GM19438 (cell line): Measurements from ENCODE around the gene HIPK4.
"Not testable (repeated sequence)": the region's sequence is repeated elsewhere in the genome, so short reads cannot be mapped to it uniquely, and the experiment has no call there.

ENCODE experiments used
- ATAC-seq: cut with Tn5 transposase; IDR thresholded peaks from one replicate; pipeline ENCODE4 v1.9.1; 2021; ENCODE audit warnings: low read depth; ENCODE audit not compliant: unreplicated experiment

The HIPK4 gene

DNA sequence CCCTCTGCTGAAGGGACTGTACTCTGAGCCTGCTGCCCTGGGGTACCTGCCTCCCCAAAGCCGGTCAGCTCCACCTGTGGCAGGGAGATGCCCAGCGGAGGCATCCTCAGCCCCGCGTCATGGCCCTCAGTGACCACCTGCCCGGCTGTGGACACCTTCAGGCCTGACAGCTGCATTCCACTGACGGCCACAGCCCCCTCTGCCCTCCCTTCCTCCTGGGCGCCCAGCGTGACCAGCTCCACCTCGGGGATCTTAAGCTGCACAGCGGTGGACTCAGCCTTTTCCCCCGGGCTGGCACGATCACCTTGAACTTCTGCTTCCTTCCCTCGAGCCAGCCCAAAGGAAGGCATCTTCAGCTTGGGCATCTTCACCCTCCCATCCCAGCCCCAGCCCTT is 4.8 kb upstream of the HIPK4 start:
- ATAC-seq = no peak

DNA sequence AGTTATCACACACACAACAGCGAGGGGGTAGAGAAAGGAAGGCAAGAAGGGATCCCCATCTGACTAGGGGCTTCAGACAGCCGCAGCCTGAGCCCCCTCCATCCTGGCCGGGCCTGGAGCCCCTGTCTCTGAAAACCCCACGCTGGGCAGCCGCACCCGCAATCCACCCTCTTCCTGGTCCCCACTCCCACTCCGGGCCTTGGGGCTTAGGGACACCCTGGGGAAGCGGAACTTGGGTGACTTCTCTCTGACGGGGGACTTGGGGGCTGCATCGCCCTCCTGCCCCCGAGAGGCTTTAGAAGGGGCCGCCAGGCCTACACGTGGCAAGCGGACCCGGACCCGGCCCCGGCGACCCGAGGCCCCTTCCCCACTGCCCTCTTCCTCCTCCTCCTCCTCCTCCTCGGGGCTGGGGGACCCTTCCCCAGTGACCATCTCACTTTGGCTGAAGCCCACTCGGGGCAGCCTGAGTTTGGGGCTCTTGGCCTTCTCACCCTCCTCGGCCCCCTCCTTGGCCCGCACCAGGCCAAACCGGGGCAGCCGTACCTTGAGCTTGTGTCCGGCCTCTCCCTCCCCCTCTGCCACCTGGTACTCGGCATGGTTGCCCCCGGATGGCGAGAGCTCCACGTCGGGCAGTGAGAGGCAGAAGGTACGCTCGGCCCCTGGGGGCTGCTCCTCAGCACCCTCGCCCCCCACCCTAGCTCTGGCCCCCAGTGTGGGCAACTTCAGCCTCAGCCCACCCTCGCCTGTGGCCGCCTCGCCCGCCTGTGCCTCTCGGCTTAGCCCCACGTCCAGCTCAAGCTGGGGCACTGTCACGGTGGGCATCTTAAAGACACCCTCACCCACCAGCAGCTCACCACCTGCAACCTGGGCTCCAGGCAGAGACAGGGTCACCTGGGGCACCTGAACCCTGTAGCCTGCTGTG is 4.2 kb upstream of the HIPK4 start:
- ATAC-seq = no peak

DNA sequence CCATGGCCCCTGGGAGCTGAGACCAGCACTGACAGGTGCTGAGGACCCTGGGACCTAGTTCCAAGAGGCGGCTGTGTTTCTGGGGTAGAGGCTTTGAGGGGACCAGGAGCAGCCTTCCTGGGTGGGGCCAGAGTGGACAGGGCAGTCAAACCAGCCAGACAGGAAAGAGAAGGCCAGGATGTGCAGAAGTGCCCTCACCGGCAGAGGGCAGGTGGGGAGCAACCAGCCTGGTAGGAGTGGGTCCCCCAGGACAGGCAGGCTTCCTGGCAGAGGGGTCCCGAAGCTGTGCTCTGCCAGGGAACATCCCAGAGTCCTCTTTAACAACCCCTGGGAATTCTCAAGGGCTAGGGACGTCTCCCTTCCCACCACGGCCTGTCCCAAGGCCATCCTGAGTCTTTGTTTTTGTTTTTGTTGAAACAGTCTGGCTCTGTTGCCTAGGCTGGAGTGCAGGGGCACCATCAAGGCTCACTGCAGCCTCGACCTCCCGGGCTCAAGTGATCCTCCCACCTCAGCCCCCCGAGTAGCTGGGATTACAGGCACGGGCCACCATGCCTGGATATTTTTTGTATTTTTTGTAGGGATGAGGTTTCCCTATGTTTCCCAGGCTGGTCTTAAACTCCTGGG is 3.0 kb upstream of the HIPK4 start:
- no peak for ATAC-seq

DNA sequence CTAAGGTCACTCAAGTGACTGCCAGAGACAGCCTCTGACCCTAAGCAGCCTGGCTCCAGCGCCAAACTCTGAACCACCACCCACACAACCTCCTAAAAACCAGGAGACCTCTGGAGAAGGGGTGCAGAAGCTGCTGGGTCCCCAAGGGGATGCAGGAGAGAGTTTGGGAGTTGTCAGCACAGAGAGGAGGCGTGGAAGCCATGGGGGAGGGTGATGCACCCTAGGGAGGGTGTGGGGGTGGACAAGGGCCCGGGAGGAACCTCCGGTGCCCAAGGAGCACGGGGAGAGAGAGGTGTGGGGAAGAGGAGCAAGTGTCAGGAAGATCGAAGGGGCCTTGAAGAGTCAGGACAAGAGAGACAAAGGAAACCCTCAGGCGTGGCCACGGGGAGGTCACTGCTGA is 2.1 kb upstream of the HIPK4 start:
- ATAC-seq = no peak

DNA sequence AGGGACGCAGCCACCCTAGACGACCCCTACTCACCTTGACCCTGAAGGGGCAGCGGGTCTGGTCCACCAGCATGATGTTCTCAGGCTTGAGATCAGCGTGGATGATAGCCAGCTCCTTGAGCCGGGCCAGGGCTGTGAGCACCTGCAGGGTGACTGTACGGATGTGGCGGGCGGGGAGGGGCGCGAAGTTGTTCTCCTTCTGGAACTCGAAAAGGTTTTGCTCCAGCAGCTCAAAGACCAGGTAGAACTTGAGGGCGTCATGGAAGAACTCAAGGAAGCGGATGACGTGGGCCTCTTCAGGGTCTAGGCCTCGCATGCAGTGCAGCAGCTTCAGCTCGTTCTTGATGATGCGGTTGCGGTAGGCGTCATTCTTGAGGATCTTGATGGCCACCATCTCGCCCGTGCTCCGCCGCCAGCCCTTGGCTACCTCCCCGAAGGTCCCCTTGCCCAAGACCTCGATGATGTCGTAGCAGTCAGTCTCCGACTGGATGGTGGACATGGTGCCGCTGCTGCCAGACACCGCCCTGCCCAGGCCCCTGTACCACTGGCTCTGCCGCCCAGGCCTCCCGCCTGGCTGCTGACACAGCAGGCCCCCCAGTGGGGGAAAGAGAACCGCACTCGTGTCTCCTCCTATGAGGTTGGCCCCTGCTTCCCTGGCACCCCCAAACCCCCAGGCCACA is 437 bp downstream of the HIPK4 start:
- no peak for ATAC-seq

DNA sequence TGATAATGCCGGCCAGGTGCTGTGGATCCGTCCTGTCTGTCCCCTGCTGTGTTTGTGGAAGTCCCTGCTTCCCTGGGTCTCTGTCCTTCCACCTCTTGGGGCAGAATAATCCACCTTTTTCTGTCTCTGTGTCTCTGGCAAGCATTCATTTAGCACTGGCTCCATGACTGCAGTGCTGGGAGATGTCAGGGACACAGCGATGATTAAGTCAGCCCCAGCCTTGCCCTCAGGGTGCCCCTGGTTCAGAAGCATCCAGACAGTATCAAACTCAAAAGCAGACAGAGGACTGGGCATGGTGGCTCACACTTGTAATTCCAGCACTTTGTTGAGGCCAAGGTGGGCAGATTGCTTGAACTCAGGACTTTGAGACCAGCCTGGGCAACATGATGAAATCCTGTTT is 1.5 kb downstream of the HIPK4 start:
- no peak for ATAC-seq

DNA sequence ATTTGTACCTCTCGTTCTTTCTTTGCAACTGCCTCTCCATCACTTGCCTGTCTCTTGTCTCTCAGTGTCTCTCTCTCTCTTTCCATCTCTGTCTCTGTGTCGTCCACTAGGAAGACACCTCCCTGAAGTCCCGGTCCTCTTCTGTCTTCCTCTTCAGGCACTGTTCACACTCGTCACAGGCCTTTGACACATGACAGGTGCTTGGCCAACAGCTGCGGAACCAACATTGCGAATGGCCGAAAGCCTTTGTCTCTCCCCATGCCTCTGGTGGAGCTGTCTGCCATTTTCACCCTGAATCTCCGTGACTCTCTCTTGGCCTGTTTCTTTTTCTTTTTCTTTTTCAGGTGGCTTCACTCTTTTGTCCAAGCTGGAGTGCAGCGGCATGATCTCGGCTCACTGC is 2.8 kb downstream of the HIPK4 start:
- no peak for ATAC-seq

DNA sequence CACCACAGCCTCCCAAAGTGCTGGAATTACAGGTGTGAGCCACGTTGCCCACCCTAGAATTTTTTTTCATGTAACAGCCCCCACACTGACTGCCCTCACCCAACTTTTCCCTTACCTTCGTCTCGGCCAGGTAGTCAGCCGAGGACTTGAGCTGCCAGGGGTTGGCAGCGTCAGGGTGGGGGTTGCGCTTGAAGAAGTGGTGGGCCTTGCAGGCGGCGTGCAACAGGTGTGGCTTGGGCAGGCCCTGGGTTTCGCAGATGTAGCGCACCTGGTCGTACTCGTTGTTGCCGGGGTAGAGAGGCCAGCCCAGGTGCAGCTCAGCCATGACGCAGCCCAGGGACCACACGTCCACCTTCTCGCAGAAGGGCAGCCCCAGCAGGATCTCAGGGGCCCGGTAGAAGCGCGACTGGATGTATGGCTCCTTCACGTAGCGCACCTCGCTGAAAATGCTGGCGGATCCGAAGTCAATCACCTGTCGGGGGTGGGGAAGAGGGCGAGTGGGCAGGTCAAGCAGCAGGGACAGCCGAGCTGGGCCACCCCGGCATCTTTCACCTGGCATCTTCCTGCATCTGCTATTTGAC is 6.2 kb downstream of the HIPK4 start:
- ATAC-seq = no peak

DNA sequence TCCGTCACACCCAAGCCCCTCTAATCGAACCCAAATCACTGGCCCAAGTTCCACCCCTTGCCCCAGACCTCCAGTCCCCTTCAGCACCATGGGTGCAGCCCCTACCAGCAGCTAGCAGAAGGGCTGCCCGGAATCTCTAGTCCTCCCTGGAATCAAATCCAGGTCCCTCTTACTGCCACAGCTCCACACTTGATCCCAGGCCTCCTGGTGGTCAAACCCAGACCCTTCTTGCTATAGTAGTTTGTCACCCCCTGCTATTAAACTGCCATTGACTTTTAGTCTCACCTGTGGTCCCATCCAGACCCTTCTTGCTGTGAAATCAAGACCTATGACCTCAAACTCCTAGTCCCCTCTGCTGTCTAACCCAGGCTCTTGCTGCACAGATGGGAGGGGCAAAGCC is 8.7 kb downstream of the HIPK4 start:
- ATAC-seq = no peak

DNA sequence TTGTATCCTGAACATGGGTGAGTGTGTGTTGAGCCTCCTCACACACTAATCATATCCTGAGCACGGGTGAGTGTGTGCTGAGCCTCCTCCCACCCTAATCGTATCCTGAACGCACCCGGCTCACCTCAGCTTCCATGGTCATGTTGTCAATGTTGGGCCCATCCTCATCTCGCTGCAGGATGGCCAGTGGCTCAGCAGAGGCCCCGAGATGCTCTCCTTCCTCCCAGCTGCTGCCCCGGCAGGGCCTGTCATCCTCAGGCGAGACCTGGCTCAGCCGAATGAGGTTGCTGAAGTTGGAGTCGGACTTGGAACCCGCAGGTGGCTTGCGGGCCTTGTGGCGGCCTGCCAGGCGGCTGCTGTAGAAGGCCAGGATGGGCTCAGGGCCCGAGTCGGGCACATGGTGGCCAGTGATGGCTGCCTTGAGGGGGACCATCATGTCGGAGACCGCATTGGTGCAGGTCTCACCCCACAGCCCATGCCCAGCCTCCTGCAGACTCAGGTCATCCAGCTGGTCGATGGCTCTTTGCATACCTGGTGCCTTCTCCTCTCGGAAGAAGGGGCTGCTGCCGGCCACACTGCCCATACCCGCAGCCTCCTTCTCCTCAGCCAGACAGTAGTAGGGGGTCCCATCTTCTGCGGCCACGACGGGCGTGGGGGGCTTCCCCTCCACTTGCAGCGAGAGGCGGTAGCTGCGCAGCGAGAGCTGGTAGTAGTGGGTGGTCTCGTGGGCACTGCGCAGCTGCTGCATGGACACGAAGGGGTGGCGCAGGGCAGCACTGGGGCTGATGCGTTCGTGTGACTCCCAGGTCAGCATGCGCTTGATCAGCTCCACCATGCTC is 9.6 kb downstream of the HIPK4 start:
- ATAC-seq = no peak

DNA sequence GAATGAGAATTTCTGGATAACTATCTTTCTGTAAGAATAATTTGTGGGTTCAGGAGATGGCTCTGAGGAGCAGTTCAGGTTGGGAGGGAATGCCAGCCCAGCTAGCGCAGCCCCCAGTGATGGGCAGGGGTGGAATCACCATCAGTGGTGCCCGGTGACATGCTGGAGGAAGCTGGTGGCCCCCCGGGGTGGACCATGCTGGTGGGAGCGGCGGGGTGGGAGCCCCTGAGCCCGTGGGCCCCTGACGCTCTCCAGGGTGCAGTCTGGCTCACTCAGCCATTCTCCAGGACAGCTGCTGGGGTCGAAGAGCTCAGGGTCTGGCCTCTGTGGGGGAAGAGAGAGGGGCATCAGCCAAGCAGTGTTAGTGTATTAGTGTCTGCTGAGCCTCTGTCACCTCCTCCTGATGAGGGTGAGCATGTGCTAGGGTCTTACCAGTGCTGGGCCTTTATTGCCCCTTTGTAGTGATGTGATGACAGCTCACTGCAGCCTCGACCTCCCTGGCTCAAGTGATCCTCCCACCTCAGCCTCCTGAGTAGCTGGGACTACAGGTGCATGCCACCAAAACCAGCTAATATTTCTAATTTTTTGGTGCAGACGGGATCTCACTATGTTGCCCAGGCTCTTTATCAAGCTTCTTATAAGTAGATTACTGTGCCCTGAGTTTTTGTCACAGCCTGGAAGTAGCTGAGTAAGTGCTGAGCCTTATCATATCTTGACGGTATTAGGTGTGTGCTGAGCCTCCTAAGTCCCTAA is 10.4 kb downstream of the HIPK4 start:
- no peak for ATAC-seq

DNA sequence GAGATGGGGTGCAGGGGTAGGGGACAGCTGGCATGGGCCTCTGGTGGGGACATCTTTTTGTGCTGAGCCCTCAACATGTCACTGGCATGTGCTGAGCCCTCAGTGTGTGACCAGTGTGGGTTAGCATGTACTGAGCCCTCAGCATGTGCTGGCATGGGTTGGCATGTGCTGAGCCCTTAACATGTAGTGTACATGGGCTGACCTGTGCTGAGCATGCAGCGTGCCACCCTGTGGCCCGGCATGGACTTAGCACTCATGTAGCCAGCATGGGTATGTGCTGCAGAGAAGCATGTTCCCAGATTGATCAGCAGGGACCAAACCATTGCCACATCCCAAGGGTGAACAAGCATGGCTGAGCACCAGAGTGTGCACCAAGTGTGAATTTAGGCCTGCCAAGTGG is 11.5 kb downstream of the HIPK4 start:
- ATAC-seq = no peak

DNA sequence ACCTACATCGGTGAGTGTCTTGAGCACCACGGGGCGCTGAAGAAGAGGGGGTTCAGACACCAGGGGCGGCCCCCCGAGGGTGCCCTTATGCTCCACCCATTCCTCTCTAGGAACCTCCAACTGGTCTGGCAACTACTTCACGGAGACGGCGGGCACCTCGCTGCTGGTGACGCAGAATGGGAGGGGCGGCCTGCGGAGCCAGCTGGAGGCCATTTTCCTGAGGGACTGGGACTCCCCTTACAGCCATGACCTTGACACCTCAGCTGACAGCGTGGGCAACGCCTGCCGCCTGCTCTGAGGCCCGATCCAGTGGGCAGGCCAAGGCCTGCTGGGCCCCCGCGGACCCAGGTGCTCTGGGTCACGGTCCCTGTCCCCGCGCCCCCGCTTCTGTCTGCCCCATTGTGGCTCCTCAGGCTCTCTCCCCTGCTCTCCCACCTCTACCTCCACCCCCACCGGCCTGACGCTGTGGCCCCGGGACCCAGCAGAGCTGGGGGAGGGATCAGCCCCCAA is 12.1 kb downstream of the HIPK4 start:
- no peak for ATAC-seq

DNA sequence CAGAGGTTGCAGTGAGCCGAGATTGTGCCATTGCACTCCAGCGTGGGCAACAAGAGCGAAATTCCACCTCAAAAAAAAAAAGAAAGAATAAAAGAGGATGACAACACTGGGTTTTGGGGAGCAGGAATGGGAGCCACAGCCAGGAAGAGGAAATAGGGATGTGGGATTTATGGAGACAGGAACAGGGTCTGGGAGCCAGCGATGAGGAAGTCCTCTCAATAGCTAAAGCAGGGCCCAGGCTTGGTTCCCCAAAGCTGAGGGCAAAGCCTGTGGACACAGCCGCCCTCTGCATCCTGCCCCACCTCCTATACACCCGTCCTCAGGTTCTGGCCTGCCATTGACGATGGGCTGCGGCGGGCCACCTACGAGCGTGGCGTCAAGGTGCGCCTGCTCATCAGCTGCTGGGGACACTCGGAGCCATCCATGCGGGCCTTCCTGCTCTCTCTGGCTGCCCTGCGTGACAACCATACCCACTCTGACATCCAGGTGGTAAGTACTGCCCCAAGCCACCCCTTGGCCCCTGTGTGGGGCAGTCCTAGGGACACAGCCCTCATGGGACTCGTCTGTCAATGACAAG is 13.6 kb downstream of the HIPK4 start:
- ATAC-seq = no peak

DNA sequence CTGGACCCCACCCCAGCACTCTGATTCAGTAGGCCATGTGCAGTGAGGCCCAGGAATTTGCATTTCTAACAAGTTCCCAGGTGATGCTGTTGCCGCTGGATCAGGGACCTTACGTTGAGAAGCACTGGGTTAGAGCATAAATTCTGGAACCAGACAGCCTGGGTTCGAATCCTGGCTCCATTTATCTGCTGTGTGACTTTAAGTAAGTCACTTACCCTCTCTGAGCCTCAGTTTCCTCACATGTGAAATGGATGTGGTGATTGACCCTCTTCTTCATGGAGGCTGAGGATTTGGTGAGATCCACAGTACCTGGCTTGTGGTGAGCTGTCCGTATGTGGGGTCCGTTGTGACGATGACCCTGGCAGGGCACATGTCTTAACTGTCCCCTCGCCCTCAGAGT is 15.9 kb downstream of the HIPK4 start:
- no peak for ATAC-seq

DNA sequence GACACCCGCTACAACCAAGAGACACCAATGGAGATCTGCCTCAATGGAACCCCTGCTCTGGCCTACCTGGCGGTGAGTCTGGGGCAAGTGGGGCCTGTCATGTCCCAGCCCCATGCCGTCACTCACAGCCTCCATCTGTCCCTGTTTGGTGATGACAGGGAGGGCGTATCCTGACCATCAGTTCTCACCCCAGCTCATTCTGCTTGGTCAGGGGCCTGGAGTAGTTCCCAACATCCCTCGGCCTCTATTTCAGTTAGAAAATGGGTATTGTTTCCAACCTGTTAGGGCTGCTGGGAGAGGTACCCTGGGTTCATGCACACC is 18.2 kb downstream of the HIPK4 start:
- no peak for ATAC-seq

DNA sequence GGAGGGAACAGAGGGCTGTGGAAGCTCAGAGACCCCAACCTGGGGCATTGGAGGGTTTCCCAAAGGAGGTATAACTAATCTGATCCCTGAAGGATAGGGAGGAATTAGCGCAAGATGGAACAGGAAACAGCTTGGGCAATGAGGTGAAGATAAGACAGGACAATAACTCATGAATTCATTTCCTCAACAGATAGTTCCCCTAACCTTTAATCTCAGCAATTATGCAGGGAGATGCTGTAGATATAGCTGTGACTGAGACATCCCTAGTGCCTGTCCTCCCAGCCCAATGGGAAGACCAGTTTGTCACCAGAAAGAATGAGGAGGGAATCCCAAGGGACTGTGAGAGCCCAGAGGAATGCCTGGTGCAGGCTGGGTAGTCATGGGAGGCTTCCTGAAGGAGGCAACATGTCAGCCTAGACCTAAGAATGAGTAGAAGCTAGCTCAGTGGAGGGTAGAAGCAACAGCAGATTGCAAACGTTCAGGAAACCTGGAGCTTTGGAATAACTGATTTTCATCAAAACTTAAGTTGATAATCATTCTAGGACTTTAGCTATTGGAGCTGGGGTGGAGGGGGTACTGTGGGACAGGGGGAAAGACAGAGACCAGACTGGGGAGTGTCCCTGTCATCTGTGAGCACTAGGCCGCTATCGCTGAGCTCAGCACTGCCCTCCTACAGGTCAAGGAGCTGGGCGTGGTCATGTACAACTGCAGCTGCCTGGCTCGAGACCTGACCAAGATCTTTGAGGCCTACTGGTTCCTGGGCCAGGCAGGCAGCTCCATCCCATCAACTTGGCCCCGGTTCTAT is 18.8 kb downstream of the HIPK4 start:
- no peak for ATAC-seq

DNA sequence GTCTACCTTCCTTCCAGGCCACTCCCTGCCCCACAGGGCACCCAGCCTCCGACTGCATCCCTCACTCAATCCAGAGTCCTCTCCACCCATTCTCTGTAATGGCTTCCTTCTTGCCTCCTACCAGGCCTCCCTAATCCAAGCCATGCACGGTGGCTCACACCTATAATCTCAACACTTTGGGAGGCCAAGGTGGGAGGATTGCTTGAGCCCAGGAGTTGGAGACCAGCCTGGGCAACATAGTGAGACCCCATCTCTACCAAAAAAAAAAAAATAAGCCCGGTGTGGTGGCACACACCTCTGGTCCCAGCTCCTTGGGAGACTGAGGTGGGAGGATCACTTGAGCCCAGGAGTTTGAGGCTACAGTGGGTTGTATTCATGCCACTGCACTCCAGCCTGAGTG is 19.7 kb downstream of the HIPK4 start:
- not testable (repeated sequence) for ATAC-seq

DNA sequence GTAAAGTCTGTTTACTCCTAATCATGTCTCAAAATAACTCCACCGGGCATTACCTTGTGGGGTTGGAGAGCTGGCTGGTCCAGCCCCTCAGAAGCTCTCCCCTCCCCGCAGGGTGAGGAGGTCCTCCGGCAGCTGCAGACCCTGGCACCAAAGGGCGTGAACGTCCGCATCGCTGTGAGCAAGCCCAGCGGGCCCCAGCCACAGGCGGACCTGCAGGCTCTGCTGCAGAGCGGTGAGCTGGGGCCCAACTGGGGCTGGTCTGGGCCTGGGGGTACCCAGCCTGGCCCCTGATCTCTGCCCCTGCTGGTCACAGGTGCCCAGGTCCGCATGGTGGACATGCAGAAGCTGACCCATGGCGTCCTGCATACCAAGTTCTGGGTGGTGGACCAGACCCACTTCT is 20.2 kb downstream of the HIPK4 start:
- ATAC-seq = no peak
